ENCODE data around the gene USP38. TPM values are rescaled to one million over a fixed set of nuclear protein-coding genes. Genes with fewer than 3 reads are reported as not detected.

USP38 gene
- total and polyA plus RNA-seq, 11 donors: 3.8 to 29.7 (median 20.4) TPM

- peaks cover 0 to 46% (median 36%) of the 10 kb centered on the region in 12 donors for H3K4me1 ChIP-seq
- H3K27me3 ChIP-seq: no peaks in the 10 kb centered on the region
- 60 to 62% (median 61%) methylated on average over 9 of the region's 9 CpGs for WGBS, 4 donors
- TF ChIP-seq CTCF (IDR thresholded peaks at IDR 0.05) (no peak), POLR2A (IDR thresholded peaks at IDR 0.05) (no peak)
- no peak for DNase-seq
- H3K9me3 ChIP-seq: peaks cover 0 to 4% (median 0%) of the 10 kb centered on the region in 12 donors
- ATAC-seq: no peak
- H3K27ac ChIP-seq: peak overlapping the region; percentile 73 to 96 (median 92)
- H3K36me3 ChIP-seq: peaks cover 0 to 13% (median 2%) of the 10 kb centered on the region in 9 donors
- intact Hi-C loops (cut with DNase I): no loop called here
- peak overlapping the region; percentile 75 to 94 (median 89) for H3K4me3 ChIP-seq
Measured at GRCh38 chr4:143183513-143184216, 1.1 kb upstream of the USP38 start.

- Histone ChIP-seq H3K27me3 (no peaks in the 10 kb centered on the region), H3K27ac (peak overlapping the region; percentile 73 to 96 (median 92)), H3K36me3 (peaks cover 0 to 18% (median 6%) of the 10 kb centered on the region in 9 donors), H3K4me3 (peak overlapping the region; percentile 75 to 94 (median 89)), H3K4me1 (peaks cover 0 to 51% (median 41%) of the 10 kb centered on the region in 12 donors), H3K9me3 (no peaks in the 10 kb centered on the region)
- intact Hi-C loops (cut with DNase I): no loop called here
- WGBS, 4 donors: 0 to 1% (median 1%) methylated on average over 11 of the region's 11 CpGs
- ATAC-seq: peak in 3 of 4 donors; percentile 5 to 34 (median 26)
- TF ChIP-seq CTCF (IDR thresholded peaks at IDR 0.05) (no peak), POLR2A (IDR thresholded peaks at IDR 0.05) (no peak)
- no peak for DNase-seq
Measured at GRCh38 chr4:143184217-143184502, 557 bp upstream of the USP38 start.

- peaks cover 0 to 62% (median 49%) of the 10 kb centered on the region in 12 donors for H3K4me1 ChIP-seq
- intact Hi-C loops (cut with DNase I): no loop called here
- ATAC-seq: peak in 3 of 4 donors; percentile 6 to 50 (median 32)
Measured at GRCh38 chr4:143185253-143186107, 763 bp downstream of the USP38 start.

More at GRCh38 chr4:143185253-143186107, 763 bp downstream of the USP38 start:
- Histone ChIP-seq H3K27ac (peak overlapping the region; percentile 73 to 96 (median 91)), H3K27me3 (no peaks in the 10 kb centered on the region), H3K9me3 (no peaks in the 10 kb centered on the region), H3K36me3 (peaks cover 0 to 31% (median 14%) of the 10 kb centered on the region in 9 donors), H3K4me3 (peak overlapping the region; percentile 75 to 94 (median 89))
- 0 to 1% (median 0%) methylated on average over 22 to 50 of the region's 50 CpGs for WGBS, 4 donors
- peak in 4 of 5 donors; percentile 21 to 75 (median 27) for DNase-seq
- TF ChIP-seq POLR2A (IDR thresholded peaks at IDR 0.05): no peak
- TF ChIP-seq CTCF (IDR thresholded peaks at IDR 0.05): peak in 1 of 12 donors; percentile 3
